ENCODE data around the gene SELENOI. TPM values are rescaled to one million over a fixed set of nuclear protein-coding genes. Genes with fewer than 3 reads are reported as not detected.
"Not testable (repeated sequence)": the region's sequence is repeated elsewhere in the genome, so short reads cannot be mapped to it uniquely, and the experiment has no call there.

Gene SELENOI
- total RNA-seq, 4 donors from 2014 or later, result 23.1 to 46.6 (median 32.4) TPM

DNA sequence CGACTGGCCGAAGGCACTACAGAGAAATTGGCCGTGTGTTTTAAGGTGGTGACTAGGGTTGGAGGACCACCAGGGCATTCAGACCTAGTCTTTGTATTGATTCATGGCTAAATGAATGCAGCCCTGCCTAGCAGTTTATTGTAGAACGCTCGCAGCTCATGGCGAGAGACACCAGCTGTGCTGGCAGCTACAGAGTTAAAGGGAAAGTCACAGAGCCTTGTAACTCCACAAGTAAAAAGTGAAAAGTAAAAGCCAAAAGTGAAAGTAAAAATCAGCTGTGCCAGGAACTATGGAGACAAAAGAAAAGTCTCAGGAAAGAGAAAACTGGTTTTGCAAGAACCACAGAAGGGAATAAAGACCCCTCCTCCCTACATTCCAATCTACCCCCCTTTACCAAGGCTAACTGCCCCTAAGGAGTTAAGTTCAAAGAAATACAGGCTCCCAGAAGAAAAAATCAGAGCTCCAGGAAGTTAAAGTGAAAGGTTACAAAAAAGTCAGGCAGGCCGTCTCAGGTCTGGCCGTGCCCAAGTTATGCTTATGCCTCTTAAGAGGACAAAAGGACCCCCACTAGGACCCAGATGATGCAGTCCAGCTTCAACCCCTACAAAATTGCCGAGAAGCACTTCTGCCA lies 46.4 kb upstream of the SELENOI start:
- 1 to 2% methylated on average over 9 of the region's 9 CpGs for WGBS, 2 donors
- H3K27me3 ChIP-seq, result no peaks in the 10 kb centered on the region
- no peak for DNase-seq
- no peak for TF ChIP-seq POLR2A (IDR thresholded peaks at IDR 0.05)
- TF ChIP-seq, protein P1, sequence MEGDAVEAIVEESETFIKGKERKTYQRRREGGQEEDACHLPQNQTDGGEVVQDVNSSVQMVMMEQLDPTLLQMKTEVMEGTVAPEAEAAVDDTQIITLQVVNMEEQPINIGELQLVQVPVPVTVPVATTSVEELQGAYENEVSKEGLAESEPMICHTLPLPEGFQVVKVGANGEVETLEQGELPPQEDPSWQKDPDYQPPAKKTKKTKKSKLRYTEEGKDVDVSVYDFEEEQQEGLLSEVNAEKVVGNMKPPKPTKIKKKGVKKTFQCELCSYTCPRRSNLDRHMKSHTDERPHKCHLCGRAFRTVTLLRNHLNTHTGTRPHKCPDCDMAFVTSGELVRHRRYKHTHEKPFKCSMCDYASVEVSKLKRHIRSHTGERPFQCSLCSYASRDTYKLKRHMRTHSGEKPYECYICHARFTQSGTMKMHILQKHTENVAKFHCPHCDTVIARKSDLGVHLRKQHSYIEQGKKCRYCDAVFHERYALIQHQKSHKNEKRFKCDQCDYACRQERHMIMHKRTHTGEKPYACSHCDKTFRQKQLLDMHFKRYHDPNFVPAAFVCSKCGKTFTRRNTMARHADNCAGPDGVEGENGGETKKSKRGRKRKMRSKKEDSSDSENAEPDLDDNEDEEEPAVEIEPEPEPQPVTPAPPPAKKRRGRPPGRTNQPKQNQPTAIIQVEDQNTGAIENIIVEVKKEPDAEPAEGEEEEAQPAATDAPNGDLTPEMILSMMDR (IDR thresholded peaks at IDR 0.05), result peak in 1 of 6 experiments; percentile 1
- no peaks in the 10 kb centered on the region for H3K36me3 ChIP-seq
- H3K27ac ChIP-seq, result peak overlapping the region; percentile 86 to 95 (median 92)
- H3K4me1 ChIP-seq, result peaks cover 22 to 75% (median 27%) of the 10 kb centered on the region in 3 donors
- peak overlapping the region; percentile 33 to 74 (median 57) for H3K4me3 ChIP-seq
- intact Hi-C loops (cut with DNase I), result loop anchor here (10.0 kb wide), 1 partner anchor 55 kb away; the partner anchor contains the start of genes HADHA and HADHB
- H3K9me3 ChIP-seq, result no peaks in the 10 kb centered on the region

DNA sequence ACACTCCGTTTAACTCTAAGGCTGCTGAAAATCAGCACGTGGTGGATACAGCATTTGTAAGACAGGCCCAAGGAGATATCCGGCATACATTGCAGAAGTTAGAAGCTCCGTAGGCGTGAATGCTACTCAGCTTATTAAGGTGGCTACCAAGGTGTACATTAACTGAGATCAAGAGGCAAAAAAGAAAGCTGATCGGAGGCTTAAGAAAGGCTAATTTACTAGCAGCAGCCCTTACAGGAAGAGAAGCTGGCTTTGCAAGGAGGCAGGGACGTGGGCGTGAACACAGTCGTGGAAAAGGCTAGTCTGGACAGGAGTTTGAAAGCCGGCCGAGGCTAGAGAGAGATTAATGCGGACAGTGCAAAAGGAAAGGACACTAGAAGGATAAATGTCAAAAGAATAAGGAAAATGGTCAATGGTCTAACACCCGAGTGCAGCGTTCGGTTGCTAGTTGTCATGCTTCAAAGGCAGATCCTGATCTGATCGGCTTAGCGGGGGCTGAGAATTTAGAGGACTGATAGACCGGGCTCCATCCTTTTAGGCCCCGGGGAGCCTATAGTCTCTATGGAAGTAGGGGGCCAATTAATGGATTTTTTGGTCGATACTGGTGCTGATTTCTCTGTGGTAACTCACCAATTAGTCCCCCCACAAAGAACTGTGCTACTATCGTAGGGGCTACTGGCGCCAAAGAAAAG lies 45.6 kb upstream of the SELENOI start:
- TF ChIP-seq, protein P1 (IDR thresholded peaks at IDR 0.05), result no peak
- no peak for TF ChIP-seq POLR2A (IDR thresholded peaks at IDR 0.05)
- Histone ChIP-seq H3K4me3 (peak overlapping the region; percentile 33 to 74 (median 57)), H3K36me3 (no peaks in the 10 kb centered on the region), H3K27ac (peak overlapping the region; percentile 86 to 95 (median 92)), H3K4me1 (peaks cover 22 to 83% (median 27%) of the 10 kb centered on the region in 3 donors), H3K9me3 (no peaks in the 10 kb centered on the region), H3K27me3 (no peaks in the 10 kb centered on the region)
- WGBS, 2 donors, result 18 to 33% methylated on average over 22 of the region's 22 CpGs
- DNase-seq, result no peak
- intact Hi-C loops (cut with DNase I), result loop anchor here (10.0 kb wide), 1 partner anchor 56 kb away; the partner anchor contains the start of genes HADHA and HADHB

DNA sequence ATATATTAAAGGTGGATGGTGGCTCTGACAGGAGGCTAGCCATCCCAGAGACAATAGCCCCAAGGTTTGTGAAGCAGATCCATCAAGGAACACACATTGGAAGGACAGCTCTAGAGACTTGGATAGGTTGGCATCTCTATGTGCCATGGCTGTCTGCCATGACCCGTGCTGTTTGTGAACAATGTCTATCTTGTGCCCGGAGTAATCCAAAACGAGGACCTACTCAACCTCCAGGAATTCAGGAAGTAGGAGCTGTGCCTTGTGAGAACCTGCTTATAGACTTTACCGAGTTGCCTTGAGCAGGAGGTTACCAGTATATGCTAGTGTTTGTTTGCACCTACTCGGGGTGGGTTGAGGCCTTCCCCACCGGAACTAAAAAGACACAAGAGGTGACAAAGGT lies 43.1 kb upstream of the SELENOI start:
- Histone ChIP-seq H3K4me3 (no peak overlapping the region), H3K9me3 (no peaks in the 10 kb centered on the region), H3K36me3 (no peaks in the 10 kb centered on the region), H3K27me3 (no peaks in the 10 kb centered on the region), H3K27ac (no peak overlapping the region), H3K4me1 (peaks cover 26 to 84% (median 27%) of the 10 kb centered on the region in 3 donors)
- WGBS, 2 donors, result 46 to 69% methylated on average over 3 to 5 of the region's 6 CpGs
- intact Hi-C loops (cut with DNase I), result loop anchor here (10.0 kb wide), 1 partner anchor 58 kb away; the partner anchor contains the start of genes HADHA and HADHB
- TF ChIP-seq POLR2A (IDR thresholded peaks at IDR 0.05), result no peak
- TF ChIP-seq, protein P1 (IDR thresholded peaks at IDR 0.05), result no peak
- DNase-seq, result no peak

DNA sequence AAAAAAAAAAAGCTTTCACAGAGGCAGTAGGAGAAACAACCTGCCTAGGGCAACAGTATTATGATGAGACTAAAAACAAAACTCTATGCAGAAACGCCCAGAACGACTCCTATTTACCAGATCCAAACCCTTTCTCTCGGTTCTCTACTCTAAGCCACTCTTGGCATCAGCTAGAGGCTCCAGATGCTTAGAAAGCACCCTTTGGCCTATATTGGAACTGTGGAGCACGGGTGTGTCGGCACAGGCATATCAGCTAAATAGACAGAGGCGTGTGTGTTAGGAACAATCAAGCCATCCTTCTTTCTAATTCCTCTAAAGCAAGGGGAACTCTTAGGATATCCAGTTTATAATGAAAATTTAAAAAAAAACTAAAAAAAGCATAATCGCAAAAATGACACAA lies 40.8 kb upstream of the SELENOI start:
- 19 to 37% methylated on average over 7 of the region's 7 CpGs for WGBS, 2 donors
- not testable (repeated sequence) for H3K36me3 ChIP-seq, H3K9me3 ChIP-seq, H3K4me3 ChIP-seq, DNase-seq
- Histone ChIP-seq H3K27me3 (peaks cover 0 to 11% (median 0%) of the 10 kb centered on the region in 4 donors), H3K4me1 (peaks cover 15 to 61% (median 18%) of the 10 kb centered on the region in 3 donors), H3K27ac (peak overlapping the region in 1 of 4 donors; percentile 38)
- TF ChIP-seq, protein P1 (IDR thresholded peaks at IDR 0.05), result peak in 2 of 6 experiments; percentile 6 to 11
- intact Hi-C loops (cut with DNase I), result loop anchor here (10.0 kb wide), 1 partner anchor 60 kb away; the partner anchor contains the start of genes HADHA and HADHB

DNA sequence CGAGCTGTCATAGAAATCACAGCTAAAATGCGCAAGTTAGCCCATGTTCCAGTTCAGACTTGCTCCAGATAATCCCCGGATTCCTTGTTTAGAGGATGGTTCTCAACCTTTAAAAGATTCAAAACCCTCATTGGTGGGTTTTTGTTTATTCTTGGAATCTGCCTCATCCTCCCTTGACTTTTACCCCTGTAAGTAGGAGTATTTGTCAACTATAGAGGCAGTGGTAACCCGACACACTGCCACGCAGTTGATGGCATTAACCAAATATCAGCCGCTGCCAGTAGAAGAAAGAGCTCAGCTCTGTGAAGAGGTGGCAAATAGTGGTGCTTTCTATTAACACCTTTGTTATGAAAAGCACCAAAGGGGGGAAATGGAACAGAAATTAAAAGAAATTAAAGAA lies 40.4 kb upstream of the SELENOI start:
- Histone ChIP-seq H3K9me3 (no peaks in the 10 kb centered on the region), H3K27me3 (peaks cover 0 to 11% (median 0%) of the 10 kb centered on the region in 4 donors), H3K4me1 (peaks cover 14 to 57% (median 18%) of the 10 kb centered on the region in 3 donors), H3K27ac (peak overlapping the region in 1 of 4 donors; percentile 38), H3K36me3 (no peaks in the 10 kb centered on the region), H3K4me3 (no peak overlapping the region)
- intact Hi-C loops (cut with DNase I), result loop anchor here (10.0 kb wide), 1 partner anchor 61 kb away; the partner anchor contains the start of genes HADHA and HADHB
- DNase-seq, result no peak
- WGBS, 2 donors, result 36 to 41% methylated on average over 6 of the region's 6 CpGs
- TF ChIP-seq, protein P1 (IDR thresholded peaks at IDR 0.05), result no peak
- TF ChIP-seq POLR2A (IDR thresholded peaks at IDR 0.05), result no peak

All from esophagus squamous epithelium (tissue), 5 donors.